SK-N-SH (cell line): ENCODE measurements around the gene MRPL53. TPM values are rescaled to one million over a fixed set of nuclear protein-coding genes. Genes with fewer than 3 reads are reported as not detected.

Experiments
- CTCF ChIA-PET: fragments of 300-600, 350-600 bp; formaldehyde crosslinking; extraction: SDS; loops from one replicate; lab custom pipeline; 2021; lab: Yijun Ruan, JAX
- POLR2A ChIA-PET: fragments of 350-600 bp; sonication (Branson Sonifier 250); formaldehyde crosslinking; extraction: SDS; loops from one replicate; lab custom pipeline; 2020; ENCODE audit warnings: antibody characterized with exemption, inconsistent platforms; lab: Yijun Ruan, JAX
- DNase-seq: peaks from one replicate; pipeline ENCODE4 v3.0.0; 2012
- H2AFZ ChIP-seq: fragments of 200-600 bp; sonication (generic); 2 replicates; pipeline ENCODE4 v1.8.1; 2016; ENCODE audit warnings: antibody characterized with exemption, mild to moderate bottlenecking, low read depth
- H3F3A ChIP-seq: fragments of 200-600 bp; sonication (generic); replicated peaks from 2 replicates; pipeline ENCODE3; 2016; ENCODE audit warnings: antibody characterized with exemption, mild to moderate bottlenecking; ENCODE audit not compliant: insufficient read depth
- H3K27ac ChIP-seq, 2 experiments: fragments of 200-500 bp in 1 of 2; fragments of 200-600 bp in 1 of 2; sonication (Bioruptor generic) in 1 of 2; sonication (generic), shearing (Covaris generic) in 1 of 2; 2 replicates each; pipeline versions ENCODE4 v1.5.1 to v1.6.1; 2014 to 2016; ENCODE audit warnings: low read depth in 2 of 2, inconsistent platforms in 1 of 2, low read length in 1 of 2, mild to moderate bottlenecking in 1 of 2, mixed read lengths in 1 of 2
- H3K27me3 ChIP-seq: fragments of 200-600 bp; sonication (generic), shearing (Covaris generic); 2 replicates; pipeline ENCODE4 v1.6.1; 2016; ENCODE audit warnings: mixed run types; ENCODE audit not compliant: insufficient read depth
- H3K36me3 ChIP-seq, 2 experiments: fragments of 200-500 bp in 1 of 2; fragments of 200-600 bp in 1 of 2; sonication (Bioruptor generic) in 1 of 2; sonication (generic) in 1 of 2; replicated peaks in 1 of 2; 2 replicates each; pipeline versions ENCODE3 to v1.5.1; 2014 to 2016; ENCODE audit warnings: low read length in 1 of 2, mild to moderate bottlenecking in 1 of 2; ENCODE audit not compliant: insufficient read depth in 2 of 2, control insufficient read depth in 1 of 2
- H3K4me1 ChIP-seq, 2 experiments: fragments of 200-500 bp in 1 of 2; fragments of 200-600 bp in 1 of 2; sonication (Bioruptor generic) in 1 of 2; sonication (generic), shearing (Covaris generic) in 1 of 2; 2 replicates each; pipeline versions ENCODE4 v1.5.1 to v1.6.1; 2014 to 2016; ENCODE audit warnings: low read depth in 1 of 2, low read length in 1 of 2, mixed run types in 1 of 2; ENCODE audit not compliant: insufficient read depth in 2 of 2, control insufficient read depth in 1 of 2
- H3K4me2 ChIP-seq: fragments of 200-600 bp; sonication (generic), shearing (Covaris generic); 2 replicates; pipeline ENCODE4 v1.6.1; 2017; ENCODE audit warnings: mixed run types
- H3K4me3 ChIP-seq, 2 experiments: fragments of 200-500 bp in 1 of 2; fragments of 200-600 bp in 1 of 2; sonication (Bioruptor generic) in 1 of 2; sonication (generic), shearing (Covaris generic) in 1 of 2; 2 replicates each; pipeline versions ENCODE4 v1.5.1 to v1.8.1; 2014 to 2016; ENCODE audit warnings: low read depth in 2 of 2, inconsistent platforms in 1 of 2, low read length in 1 of 2, mild to moderate bottlenecking in 1 of 2, mixed read lengths in 1 of 2, moderate library complexity in 1 of 2
- H3K79me2 ChIP-seq: fragments of 200-600 bp; sonication (generic); 2 replicates; pipeline ENCODE4 v1.8.1; 2017; ENCODE audit warnings: mild to moderate bottlenecking; ENCODE audit not compliant: insufficient read depth
- H3K9ac ChIP-seq: fragments of 200-600 bp; sonication (generic); 2 replicates; pipeline ENCODE4 v1.6.1; 2017; ENCODE audit warnings: mixed run types
- H3K9me2 ChIP-seq: fragments of 200-600 bp; sonication (generic); 2 replicates; pipeline ENCODE4 v1.6.1; 2017; ENCODE audit warnings: mixed run types
- H3K9me3 ChIP-seq: fragments of 200-600 bp; sonication (generic); 2 replicates; pipeline ENCODE4 v1.6.1; 2017; ENCODE audit warnings: mixed run types, mild to moderate bottlenecking, moderate library complexity
- H4K20me1 ChIP-seq: fragments of 200-600 bp; sonication (generic); 2 replicates; pipeline ENCODE4 v1.6.1; 2017; ENCODE audit warnings: mild to moderate bottlenecking, mixed run types; ENCODE audit not compliant: insufficient read depth
- CHD2 ChIP-seq: fragments of 150-350 bp; IDR thresholded peaks from 2 replicates; pipeline ENCODE4 v1.6.1; 2018; ENCODE audit warnings: low read length; ENCODE audit not compliant: partially characterized antibody
- ELF1 ChIP-seq: IDR thresholded peaks from 2 replicates; pipeline ENCODE4 v1.4.0; 2012
- EP300 ChIP-seq, 2 experiments: IDR thresholded peaks; 2 replicates each; pipeline versions ENCODE4 v1.4.0 to v1.6.1; 2012; ENCODE audit warnings: borderline replicate concordance in 1 of 2, low read depth in 1 of 2, low read length in 1 of 2
- EZH2phosphoT487 ChIP-seq: fragments of 200-600 bp; sonication (generic); IDR thresholded peaks from 2 replicates; pipeline ENCODE4 v1.6.1; 2017; ENCODE audit warnings: low read depth, mixed run types, mild to moderate bottlenecking, antibody characterized with exemption, moderate library complexity, borderline replicate concordance
- FOSL2 ChIP-seq: IDR thresholded peaks from 2 replicates; pipeline ENCODE4 v1.4.0; 2012; ENCODE audit warnings: low read depth, mild to moderate bottlenecking, moderate library complexity, borderline replicate concordance
- FOXM1 ChIP-seq: IDR thresholded peaks from 2 replicates; pipeline ENCODE4 v1.4.0; 2012; ENCODE audit warnings: low read depth, mild to moderate bottlenecking
- GABPA ChIP-seq: IDR thresholded peaks from 2 replicates; pipeline ENCODE4 v1.4.0; 2012; ENCODE audit warnings: low read depth, mild to moderate bottlenecking
- GATA2 ChIP-seq: sonication (generic); formaldehyde crosslinking; IDR thresholded peaks from 2 replicates; pipeline ENCODE4 v1.5.0; 2020; ENCODE audit warnings: mild to moderate bottlenecking, missing genetic modification reagents
- MAX ChIP-seq: IDR thresholded peaks from 2 replicates; pipeline ENCODE4 v1.4.0; 2012; ENCODE audit warnings: low read depth
- MEF2A ChIP-seq: IDR thresholded peaks from 2 replicates; pipeline ENCODE4 v1.4.0; 2012; ENCODE audit warnings: low read depth, borderline replicate concordance
- MXI1 ChIP-seq: IDR thresholded peaks from 2 replicates; pipeline ENCODE4 v1.6.1; 2012; ENCODE audit warnings: mild to moderate bottlenecking, low read depth, low read length, improper control_type of control experiment
- POLR2AphosphoS5 ChIP-seq: IDR thresholded peaks from 2 replicates; pipeline ENCODE4 v1.6.1; 2012; ENCODE audit warnings: low read depth, low read length
- RCOR1 ChIP-seq: fragments of 150-350 bp; IDR thresholded peaks from 2 replicates; pipeline ENCODE4 v1.6.1; 2017; ENCODE audit warnings: antibody characterized with exemption, low read length
- RXRA ChIP-seq: IDR thresholded peaks from 2 replicates; pipeline ENCODE4 v1.4.0; 2012; ENCODE audit warnings: low read depth, mild to moderate bottlenecking, borderline replicate concordance
- SIN3A ChIP-seq: IDR thresholded peaks from 2 replicates; pipeline ENCODE4 v1.6.1; 2012; ENCODE audit warnings: low read depth, mild to moderate bottlenecking, low read length, moderate library complexity, borderline replicate concordance
- SMC3 ChIP-seq: IDR thresholded peaks from 2 replicates; pipeline ENCODE4 v1.6.1; 2012; ENCODE audit warnings: low read depth, low read length, improper control_type of control experiment
- TAF1 ChIP-seq: IDR thresholded peaks from 2 replicates; pipeline ENCODE4 v1.6.1; 2012; ENCODE audit warnings: low read depth, mild to moderate bottlenecking, low read length, moderate library complexity, borderline replicate concordance
- TCF12 ChIP-seq: IDR thresholded peaks from 2 replicates; pipeline ENCODE4 v1.4.0; 2012
- TEAD4 ChIP-seq: IDR thresholded peaks from 2 replicates; pipeline ENCODE4 v1.4.0; 2012; ENCODE audit warnings: mild to moderate bottlenecking, borderline replicate concordance; ENCODE audit not compliant: insufficient read depth
- YY1 ChIP-seq: IDR thresholded peaks from 2 replicates; pipeline ENCODE4 v1.4.0; 2012; ENCODE audit warnings: low read depth, mild to moderate bottlenecking
- WGBS: methylation state at CpG from one replicate; pipeline ENCODE4 v1.1.6; 2017; ENCODE audit warnings: low lambda C conversion rate; 5-methylcytosine and 5-hydroxymethylcytosine counted together
- polyA plus RNA-seq, 3 experiments: library from polyadenylated mRNA; depleted of rRNA; stranded (reverse); fragments of >200 nt; gene quantifications; 2 replicates each; pipeline ENCODE4 v1.2.3, GENCODE V29; 2012
- TF ChIP-seq, protein P1 (sequence below): IDR thresholded peaks from 2 replicates; pipeline ENCODE4; 2012
- TF ChIP-seq, protein P2 (sequence below): fragments of 150-350 bp; IDR thresholded peaks from 2 replicates; pipeline ENCODE4 v1.6.1; 2017; ENCODE audit warnings: antibody characterized with exemption, low read length, low read depth, borderline replicate concordance

The MRPL53 gene
- polyA plus RNA-seq, 1 of the 3 experiments (the other 2 are of a cell fraction), result 95.0 TPM

DNA sequence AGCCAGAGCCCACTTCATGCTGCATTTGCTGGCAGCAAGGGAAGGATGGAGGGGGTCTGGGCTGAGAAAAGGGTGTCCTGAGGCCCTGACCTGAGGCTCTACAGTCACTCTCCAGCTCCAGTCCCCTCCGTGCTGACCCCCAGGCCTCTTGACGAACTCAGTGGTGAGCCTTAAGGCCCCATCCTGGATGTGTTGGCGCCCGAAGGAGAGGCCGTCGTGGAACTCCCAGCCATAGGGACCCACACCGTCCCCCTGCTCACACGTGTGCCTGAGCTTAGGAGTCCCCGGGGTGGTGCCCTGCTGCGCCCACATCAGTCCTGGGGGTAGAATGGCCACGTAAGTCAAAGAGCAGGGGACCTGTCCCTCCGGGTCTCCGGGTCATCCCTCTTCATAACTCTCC lies 8.1 kb downstream of the MRPL53 start:
- H3F3A ChIP-seq, result peaks cover 12% of the 10 kb centered on the region
- POLR2A ChIA-PET, result interaction anchor here (0.6 to 1.1 kb wide), 3 partner anchors 7 to 43 kb away, joined by 3 read pairs; partner anchors contain the start of genes C2orf81 and WDR54
- WGBS, result 14% methylated on average over 10 of the region's 13 CpGs
- no peaks in the 10 kb centered on the region for H4K20me1 ChIP-seq
- H3K9me2 ChIP-seq, result no peaks in the 10 kb centered on the region
- peak overlapping the region; percentile 84 for H3K9ac ChIP-seq
- H3K27me3 ChIP-seq, result no peaks in the 10 kb centered on the region
- peaks cover 3 to 20% of the 10 kb centered on the region in 2 experiments; a peak in 1 of 4 replicates for H3K4me1 ChIP-seq
- H3K79me2 ChIP-seq, result peaks cover 40% of the 10 kb centered on the region
- TF ChIP-seq TEAD4 (no peak), FOXM1 (no peak), GATA2 (CRISPR knock-in tag) (no peak), YY1 (no peak), EP300 (IDR thresholded peaks at IDR 0.05; ENCODE audit: borderline replicate concordance in 1 of 2, low read depth in 1 of 2, low read length in 1 of 2) (no peak), CHD2 (no peak), ELF1 (no peak), MXI1 (no peak), SIN3A (no peak), RCOR1 (no peak), MAX (no peak), TAF1 (no peak), MEF2A (no peak)
- TF ChIP-seq, protein P1, sequence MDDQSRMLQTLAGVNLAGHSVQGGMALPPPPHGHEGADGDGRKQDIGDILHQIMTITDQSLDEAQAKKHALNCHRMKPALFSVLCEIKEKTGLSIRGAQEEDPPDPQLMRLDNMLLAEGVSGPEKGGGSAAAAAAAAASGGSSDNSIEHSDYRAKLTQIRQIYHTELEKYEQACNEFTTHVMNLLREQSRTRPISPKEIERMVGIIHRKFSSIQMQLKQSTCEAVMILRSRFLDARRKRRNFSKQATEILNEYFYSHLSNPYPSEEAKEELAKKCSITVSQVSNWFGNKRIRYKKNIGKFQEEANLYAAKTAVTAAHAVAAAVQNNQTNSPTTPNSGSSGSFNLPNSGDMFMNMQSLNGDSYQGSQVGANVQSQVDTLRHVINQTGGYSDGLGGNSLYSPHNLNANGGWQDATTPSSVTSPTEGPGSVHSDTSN, result no peak
- CTCF ChIA-PET, result interaction anchor here (0.7 to 1.6 kb wide), 6 partner anchors 10 to 123 kb away, joined by 3 to 6 read pairs (median 4); partner anchors contain the start of genes AUP1, HTRA2, INO80B and PCGF1
- H2AFZ ChIP-seq, result peak overlapping the region; percentile 14; the same call in 1 of the 2 replicates
- H3K36me3 ChIP-seq, result peaks cover 0 to 28% of the 10 kb centered on the region in 2 experiments
- peak overlapping the region; percentile 75 to 93 for H3K4me3 ChIP-seq
- H3K9me3 ChIP-seq, result no peaks in the 10 kb centered on the region
- DNase-seq, result no peak
- H3K4me2 ChIP-seq, result peak overlapping the region; percentile 98
- peak overlapping the region; percentile 62 to 63; a peak in 2 of 4 replicates for H3K27ac ChIP-seq

DNA sequence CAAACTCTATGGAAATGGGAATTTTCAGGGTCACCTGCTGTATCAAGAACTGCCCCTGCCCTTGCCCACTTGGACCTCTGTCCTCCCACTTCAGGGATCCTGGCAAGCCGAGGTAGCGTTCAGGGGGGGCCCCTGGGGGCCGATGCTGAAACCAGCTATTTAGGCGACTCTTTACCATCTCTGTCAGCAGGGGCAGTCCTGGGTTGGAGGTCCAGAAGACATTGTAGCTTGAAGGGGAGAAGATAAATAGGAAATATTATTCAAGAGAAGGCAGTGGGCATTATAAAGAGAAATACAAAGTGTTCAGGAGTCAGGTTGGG lies 9.7 kb downstream of the MRPL53 start:
- POLR2A ChIA-PET, result interaction anchor here (5.9 kb wide), 1 partner anchor 11 kb away, joined by 60 read pairs; the partner anchor contains the start of gene MRPL53
- CTCF ChIA-PET, result interaction anchor here (1.0 kb wide), 1 partner anchor 125 kb away, joined by 3 read pairs; no protein-coding TSS in a partner anchor

More for the DNA sequence above, 9.7 kb downstream of the MRPL53 start:
- Histone ChIP-seq H3K4me1 (peaks cover 5 to 22% of the 10 kb centered on the region in 2 experiments; a peak in 1 of 4 replicates), H3K4me3 (no peak overlapping the region), H2AFZ (no peak overlapping the region), H3K9me2 (no peaks in the 10 kb centered on the region), H3K36me3 (peaks cover 0 to 28% of the 10 kb centered on the region in 2 experiments), H3K27me3 (no peaks in the 10 kb centered on the region), H3K9ac (no peak overlapping the region), H3K79me2 (peaks cover 47% of the 10 kb centered on the region), H3F3A (peaks cover 12% of the 10 kb centered on the region), H3K9me3 (no peaks in the 10 kb centered on the region), H4K20me1 (no peaks in the 10 kb centered on the region), H3K27ac (no peak overlapping the region; a peak in 1 of 4 replicates), H3K4me2 (no peak overlapping the region)
- no peak for DNase-seq
- no peak for TF ChIP-seq FOSL2
- no peak for TF ChIP-seq RCOR1
- no peak for TF ChIP-seq EZH2phosphoT487
- TF ChIP-seq TCF12, result no peak
- no peak for TF ChIP-seq MEF2A
- TF ChIP-seq POLR2AphosphoS5, result no peak
- no peak for TF ChIP-seq RXRA
- TF ChIP-seq, protein P2, sequence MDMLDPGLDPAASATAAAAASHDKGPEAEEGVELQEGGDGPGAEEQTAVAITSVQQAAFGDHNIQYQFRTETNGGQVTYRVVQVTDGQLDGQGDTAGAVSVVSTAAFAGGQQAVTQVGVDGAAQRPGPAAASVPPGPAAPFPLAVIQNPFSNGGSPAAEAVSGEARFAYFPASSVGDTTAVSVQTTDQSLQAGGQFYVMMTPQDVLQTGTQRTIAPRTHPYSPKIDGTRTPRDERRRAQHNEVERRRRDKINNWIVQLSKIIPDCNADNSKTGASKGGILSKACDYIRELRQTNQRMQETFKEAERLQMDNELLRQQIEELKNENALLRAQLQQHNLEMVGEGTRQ, result no peak
- no peak for TF ChIP-seq SMC3
- TF ChIP-seq GABPA, result no peak
- WGBS, result 85% methylated on average over 4 of the region's 4 CpGs
